OCI-LY7 (cell line): ENCODE results near the gene TUBGCP5.

Experiments
- EZH2phosphoT487 ChIP-seq: fragments of 200-600 bp; sonication (generic); IDR thresholded peaks from 2 replicates; pipeline ENCODE4 v1.6.1; 2018; ENCODE audit warnings: low read depth, borderline replicate concordance, mild to moderate bottlenecking, mixed run types, antibody characterized with exemption, low read length, moderate library complexity, mixed read lengths
- TF ChIP-seq, protein P1 (sequence below): fragments of 200-600 bp; sonication (generic); conservative IDR thresholded peaks from 2 replicates; pipeline ENCODE4 v1.5.1; 2014; ENCODE audit warnings: mild to moderate bottlenecking, antibody characterized with exemption, low read length, moderate library complexity, mixed read lengths

DNA sequence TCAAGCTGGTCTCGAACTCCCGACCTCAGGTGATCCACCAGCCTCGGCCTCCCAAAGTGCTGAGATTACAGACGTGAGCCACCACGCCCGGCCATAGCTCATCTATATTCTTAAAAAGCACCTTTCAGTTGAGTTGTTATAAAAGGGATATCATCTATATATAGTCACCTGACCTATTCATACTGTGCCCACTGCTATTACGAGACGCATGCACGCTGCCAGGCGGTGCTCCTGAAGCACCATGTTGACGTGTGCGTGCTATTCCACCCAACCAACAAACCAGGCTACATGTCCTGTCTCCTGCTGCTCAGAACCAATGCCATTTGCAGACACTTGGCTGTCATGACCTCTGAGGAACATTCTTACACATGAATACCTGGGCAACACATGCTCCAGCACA is 76.8 kb downstream of the TUBGCP5 start:
- TF ChIP-seq, protein P1, sequence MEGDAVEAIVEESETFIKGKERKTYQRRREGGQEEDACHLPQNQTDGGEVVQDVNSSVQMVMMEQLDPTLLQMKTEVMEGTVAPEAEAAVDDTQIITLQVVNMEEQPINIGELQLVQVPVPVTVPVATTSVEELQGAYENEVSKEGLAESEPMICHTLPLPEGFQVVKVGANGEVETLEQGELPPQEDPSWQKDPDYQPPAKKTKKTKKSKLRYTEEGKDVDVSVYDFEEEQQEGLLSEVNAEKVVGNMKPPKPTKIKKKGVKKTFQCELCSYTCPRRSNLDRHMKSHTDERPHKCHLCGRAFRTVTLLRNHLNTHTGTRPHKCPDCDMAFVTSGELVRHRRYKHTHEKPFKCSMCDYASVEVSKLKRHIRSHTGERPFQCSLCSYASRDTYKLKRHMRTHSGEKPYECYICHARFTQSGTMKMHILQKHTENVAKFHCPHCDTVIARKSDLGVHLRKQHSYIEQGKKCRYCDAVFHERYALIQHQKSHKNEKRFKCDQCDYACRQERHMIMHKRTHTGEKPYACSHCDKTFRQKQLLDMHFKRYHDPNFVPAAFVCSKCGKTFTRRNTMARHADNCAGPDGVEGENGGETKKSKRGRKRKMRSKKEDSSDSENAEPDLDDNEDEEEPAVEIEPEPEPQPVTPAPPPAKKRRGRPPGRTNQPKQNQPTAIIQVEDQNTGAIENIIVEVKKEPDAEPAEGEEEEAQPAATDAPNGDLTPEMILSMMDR: no peak
- TF ChIP-seq EZH2phosphoT487: no peak
